ENCODE data around the gene TMC6.

- TF ChIP-seq CTCF (conservative IDR thresholded peaks at IDR 0.05; ENCODE audit: low read length) (no peak), EZH2phosphoT487 (IDR thresholded peaks at IDR 0.05; ENCODE audit: borderline replicate concordance) (no peak)
Observed at GRCh38 chr17:78144147-78144719, 15.7 kb upstream of the TMC6 start.

Measured in Loucy (cell line).